ENCODE data around the gene ERBB4.

ERBB4 gene

GRCh38 chr2:212346865-212347264 lies 191.7 kb downstream of the ERBB4 start:
- peaks cover 5% of the 10 kb centered on the region for H3K4me1 ChIP-seq
- H3K36me3 ChIP-seq = no peaks in the 10 kb centered on the region
- H3K27me3 ChIP-seq = no peaks in the 10 kb centered on the region

GRCh38 chr2:212345966-212346365 lies 192.6 kb downstream of the ERBB4 start:
- H3K36me3 ChIP-seq = no peaks in the 10 kb centered on the region
- DNase-seq = no peak
- no peak for TF ChIP-seq CTCF (IDR thresholded peaks at IDR 0.05; ENCODE audit: low read depth, low read length)
- H3K27me3 ChIP-seq = no peaks in the 10 kb centered on the region
- peaks cover 3% of the 10 kb centered on the region; the same call in 1 of the 2 replicates for H3K9me3 ChIP-seq
- H3K4me1 ChIP-seq = peaks cover 5% of the 10 kb centered on the region
- H3K4me3 ChIP-seq (ENCODE audit: low read depth, low read length) = no peak overlapping the region

More at GRCh38 chr2:212346865-212347264, 191.7 kb downstream of the ERBB4 start:
- Histone ChIP-seq H3K4me3 (ENCODE audit: low read depth, low read length) (no peak overlapping the region), H3K9me3 (peaks cover 3% of the 10 kb centered on the region; the same call in 1 of the 2 replicates)
- TF ChIP-seq CTCF (IDR thresholded peaks at IDR 0.05; ENCODE audit: low read depth, low read length) = no peak
- DNase-seq = no peak

GRCh38 chr2:212344131-212344530 lies 194.5 kb downstream of the ERBB4 start:
- no peaks in the 10 kb centered on the region for H3K36me3 ChIP-seq
- H3K9me3 ChIP-seq = peaks cover 5% of the 10 kb centered on the region; the same call in 1 of the 2 replicates
- no peak for DNase-seq
- no peak for TF ChIP-seq CTCF (IDR thresholded peaks at IDR 0.05; ENCODE audit: low read depth, low read length)
- H3K4me3 ChIP-seq (ENCODE audit: low read depth, low read length) = no peak overlapping the region
- peaks cover 5% of the 10 kb centered on the region for H3K4me1 ChIP-seq
- H3K27me3 ChIP-seq = no peaks in the 10 kb centered on the region

GRCh38 chr2:212343167-212343566 lies 195.4 kb downstream of the ERBB4 start:
- TF ChIP-seq CTCF (IDR thresholded peaks at IDR 0.05; ENCODE audit: low read depth, low read length) = no peak
- H3K27me3 ChIP-seq = no peaks in the 10 kb centered on the region
- H3K4me1 ChIP-seq = peaks cover 6% of the 10 kb centered on the region
- H3K4me3 ChIP-seq (ENCODE audit: low read depth, low read length) = no peak overlapping the region
- no peaks in the 10 kb centered on the region for H3K36me3 ChIP-seq
- H3K9me3 ChIP-seq = peaks cover 5% of the 10 kb centered on the region; the same call in 1 of the 2 replicates
- no peak for DNase-seq

GRCh38 chr2:212337486-212338343 lies 200.9 kb downstream of the ERBB4 start:
- Histone ChIP-seq H3K27me3 (no peaks in the 10 kb centered on the region), H3K9me3 (0 out of 2 replicates have a peak, but pooled peaks cover 2% of the 10 kb centered on the region), H3K36me3 (no peaks in the 10 kb centered on the region), H3K4me1 (peaks cover 9% of the 10 kb centered on the region), H3K4me3 (ENCODE audit: low read depth, low read length) (no peak overlapping the region)
- no peak for TF ChIP-seq CTCF (IDR thresholded peaks at IDR 0.05; ENCODE audit: low read depth, low read length)
- peak; percentile 33 for DNase-seq

- no peak for DNase-seq
- H3K9me3 ChIP-seq = 0 out of 2 replicates have a peak, but pooled peaks cover 3% of the 10 kb centered on the region
- TF ChIP-seq CTCF (IDR thresholded peaks at IDR 0.05; ENCODE audit: low read depth, low read length) = no peak
- H3K4me3 ChIP-seq (ENCODE audit: low read depth, low read length) = no peak overlapping the region
- H3K36me3 ChIP-seq = no peaks in the 10 kb centered on the region
- H3K4me1 ChIP-seq = peaks cover 9% of the 10 kb centered on the region
- no peaks in the 10 kb centered on the region for H3K27me3 ChIP-seq
Measured at GRCh38 chr2:212337036-212337435, 201.6 kb downstream of the ERBB4 start.
